Stimulated activated CD4-positive, alpha-beta T cell treated with anti-CD3 and anti-CD28 coated beads, Interleukin-2, amount 100 ng/mL, for 48 hours (primary cell): ENCODE measurements around the gene HMGCS1.
A peak's percentile ranks its signal among the peaks of the same experiment; 100 is the strongest.
"Not testable (repeated sequence)": the region's sequence is repeated elsewhere in the genome, so short reads cannot be mapped to it uniquely, and the experiment has no call there.

Experiments used
- DNase-seq, 2 donors: peaks; one replicate each; pipeline ENCODE4 v3.0.0-alpha.2; 2020

HMGCS1 gene

GRCh38 chr5:43313035-43313853 is at the start of gene HMGCS1:
HMGCS1 (minus strand) TSS chr5:43313412; CDS start chr5:43298965, 14,447 bp downstream.
- DNase-seq, result peak; percentile 94 to 97

- no peak for DNase-seq
These were observed 45.5 kb upstream of the HMGCS1 start for GRCh38 chr5:43358726-43359125.

GRCh38 chr5:43358301-43358700 is 45.1 kb upstream of the HMGCS1 start:
- DNase-seq, result no peak

- DNase-seq, result no peak
These were observed 44.7 kb upstream of the HMGCS1 start for GRCh38 chr5:43357878-43358281.

- DNase-seq, result no peak
These were observed 43.9 kb upstream of the HMGCS1 start for GRCh38 chr5:43357067-43357466.

GRCh38 chr5:43354774-43355173 is 41.6 kb upstream of the HMGCS1 start:
- DNase-seq, result no peak

- no peak for DNase-seq
These were observed 40.5 kb upstream of the HMGCS1 start for GRCh38 chr5:43353668-43354067.

- no peak for DNase-seq
These were observed 39.7 kb upstream of the HMGCS1 start for GRCh38 chr5:43352915-43353314.

- DNase-seq, result no peak
These were observed 38.9 kb upstream of the HMGCS1 start for GRCh38 chr5:43352131-43352530.

GRCh38 chr5:43348861-43349363 is 35.7 kb upstream of the HMGCS1 start:
- DNase-seq, result no peak

- DNase-seq, result no peak
These were observed 35.0 kb upstream of the HMGCS1 start for GRCh38 chr5:43348207-43348606.

GRCh38 chr5:43338862-43339261 is 25.6 kb upstream of the HMGCS1 start:
- DNase-seq, result no peak

GRCh38 chr5:43336159-43336558 is 22.9 kb upstream of the HMGCS1 start:
- DNase-seq, result peak in 1 of 2 donors; percentile 9

- DNase-seq, result no peak
These were observed 22.5 kb upstream of the HMGCS1 start for GRCh38 chr5:43335681-43336080.

- DNase-seq, result no peak
These were observed 19.2 kb upstream of the HMGCS1 start for GRCh38 chr5:43332401-43332800.

GRCh38 chr5:43325624-43326023 is 12.4 kb upstream of the HMGCS1 start:
- not testable (repeated sequence) for DNase-seq

GRCh38 chr5:43323488-43323887 is 10.3 kb upstream of the HMGCS1 start:
- not testable (repeated sequence) for DNase-seq

GRCh38 chr5:43320846-43321245 is 7.6 kb upstream of the HMGCS1 start:
- no peak for DNase-seq

- DNase-seq, result no peak
These were observed 3.2 kb upstream of the HMGCS1 start for GRCh38 chr5:43316421-43316820.

GRCh38 chr5:43315682-43316081 is 2.5 kb upstream of the HMGCS1 start:
- no peak for DNase-seq

- peak; percentile 26 to 30 for DNase-seq
These were observed 2.1 kb upstream of the HMGCS1 start for GRCh38 chr5:43315263-43315662.

- DNase-seq, result no peak
These were observed 1.5 kb upstream of the HMGCS1 start for GRCh38 chr5:43314724-43315123.

GRCh38 chr5:43313854-43314457 is 744 bp upstream of the HMGCS1 start:
- DNase-seq, result peak; percentile 14 to 19

GRCh38 chr5:43312699-43313034 is 545 bp downstream of the HMGCS1 start:
- DNase-seq, result no peak
